Endothelial cell of umbilical vein (primary cell): ENCODE measurements around the gene DNASE1. TPM values are rescaled to one million over a fixed set of nuclear protein-coding genes. Genes with fewer than 3 reads are reported as not detected.

Source experiments
- BruUV-seq: library from RNA; stranded (reverse); fragments of 400-500 nt; replicated peaks from 2 replicates; lab custom pipeline; 2021; lab: Mats Ljungman, UMichigan
- CTCF ChIA-PET: fragments of 300-600, 350-600 bp; sonication (Branson Sonifier 250); formaldehyde crosslinking; loops from one replicate; lab custom pipeline; 2021; ENCODE audit warnings: antibody characterized with exemption, inconsistent platforms; lab: Charles Lee
- POLR2A ChIA-PET: fragments of 300-600, 350-600 bp; sonication (Branson Sonifier 250); formaldehyde crosslinking; loops from one replicate; lab custom pipeline; 2021; ENCODE audit warnings: antibody characterized with exemption, inconsistent platforms; lab: Charles Lee
- DNase-seq: peaks from one replicate; pipeline ENCODE4 v3.0.0-alpha.2; 2011; ENCODE audit warnings: low read depth, low spot score
- FAIRE-seq: peaks from 2 replicates; lab custom pipeline; 2011; peaks lifted over from hg19 to GRCh38; lab: Jason Lieb, UNC
- H2AFZ ChIP-seq: 2 replicates; pipeline ENCODE4 v1.6.0; 2012; ENCODE audit warnings: low read depth, low read length, control low read depth, inconsistent platforms
- H3K27ac ChIP-seq: 2 replicates; pipeline ENCODE4 v1.5.1; 2011; ENCODE audit warnings: low read depth, mild to moderate bottlenecking, control low read depth, low read length, moderate library complexity; ENCODE audit not compliant: insufficient read depth
- H3K27me3 ChIP-seq, 2 experiments: 2 replicates each; pipeline versions ENCODE4 v1.6.0 to v1.6.1; 2011; ENCODE audit warnings: low read length in 2 of 2, mixed read lengths in 1 of 2; ENCODE audit not compliant: control insufficient read depth in 2 of 2, insufficient read depth in 2 of 2
- H3K36me3 ChIP-seq, 2 experiments: 2 replicates in 1 of 2; 3 replicates in 1 of 2; pipeline ENCODE4 v1.5.1; 2011; ENCODE audit warnings: low read length in 2 of 2, mild to moderate bottlenecking in 1 of 2, moderate library complexity in 1 of 2; ENCODE audit not compliant: control insufficient read depth in 2 of 2, insufficient read depth in 2 of 2; ENCODE audit errors: extremely low read depth in 1 of 2
- H3K4me1 ChIP-seq: 3 replicates; pipeline ENCODE4 v1.5.1; 2011; ENCODE audit warnings: mild to moderate bottlenecking, low read length; ENCODE audit not compliant: control insufficient read depth, insufficient read depth; ENCODE audit errors: extremely low read depth
- H3K4me2 ChIP-seq: 2 replicates; pipeline ENCODE4 v1.6.1; 2011; ENCODE audit warnings: low read length, control low read depth, mixed read lengths; ENCODE audit not compliant: insufficient read depth
- H3K4me3 ChIP-seq, 3 experiments: fragments of 200-600 bp in 1 of 3; sonication (generic), shearing (Covaris generic) in 1 of 3; replicated peaks in 1 of 3; 2 replicates each; pipeline ENCODE4 v1.5.1; 2011 to 2016; ENCODE audit warnings: control low read depth in 3 of 3, low read length in 3 of 3, mild to moderate bottlenecking in 2 of 3, inconsistent platforms in 1 of 3, low read depth in 1 of 3, moderate library complexity in 1 of 3; ENCODE audit not compliant: insufficient read depth in 1 of 3
- H3K79me2 ChIP-seq: 2 replicates; pipeline ENCODE4 v1.6.0; 2012; ENCODE audit warnings: low read length, inconsistent platforms; ENCODE audit not compliant: control insufficient read depth, insufficient read depth
- H3K9ac ChIP-seq: replicated peaks from 2 replicates; pipeline ENCODE3; 2011; ENCODE audit warnings: low read length, control low read depth; ENCODE audit not compliant: insufficient read depth; ENCODE audit errors: extremely low read depth
- H3K9me1 ChIP-seq: replicated peaks from 3 replicates; pipeline ENCODE4 v1.6.0; 2011; ENCODE audit warnings: mild to moderate bottlenecking, low read length; ENCODE audit not compliant: control insufficient read depth, insufficient read depth; ENCODE audit errors: extremely low read depth
- H3K9me3 ChIP-seq: replicated peaks from 2 replicates; pipeline ENCODE4 v1.5.1; 2012; ENCODE audit warnings: low read length, inconsistent platforms; ENCODE audit not compliant: control insufficient read depth, insufficient read depth
- H4K20me1 ChIP-seq: replicated peaks from 2 replicates; pipeline ENCODE3; 2011; ENCODE audit warnings: mild to moderate bottlenecking, low read length; ENCODE audit not compliant: control insufficient read depth, insufficient read depth; ENCODE audit errors: extremely low read depth
- CTCF ChIP-seq, 2 donors: IDR thresholded peaks; 1 replicate in 1 of 2; 2 replicates in 1 of 2; pipeline ENCODE4 v1.5.1; 2011; ENCODE audit warnings: low read length in 2 of 2, mild to moderate bottlenecking in 2 of 2, moderate library complexity in 2 of 2, control low read depth in 1 of 2, inconsistent platforms in 1 of 2, low read depth in 1 of 2; ENCODE audit not compliant: insufficient read depth in 1 of 2; ENCODE audit errors: extremely low read depth in 1 of 2
- FOS ChIP-seq: IDR thresholded peaks from 2 replicates; pipeline ENCODE4 v1.6.1; 2011; ENCODE audit warnings: mild to moderate bottlenecking, low read length, moderate library complexity, borderline replicate concordance; ENCODE audit not compliant: insufficient read depth
- GATA2 ChIP-seq: IDR thresholded peaks from 2 replicates; pipeline ENCODE4 v1.7.0; 2011; ENCODE audit warnings: low read depth, mild to moderate bottlenecking, moderate library complexity, mixed read lengths, low read length; ENCODE audit not compliant: insufficient read length, insufficient read depth
- JUN ChIP-seq: IDR thresholded peaks from 2 replicates; pipeline ENCODE4 v1.6.1; 2011; ENCODE audit warnings: borderline replicate concordance, low read depth; ENCODE audit not compliant: insufficient read length, insufficient read depth
- MYC ChIP-seq: IDR thresholded peaks from one replicate; pipeline ENCODE4 v1.6.1; 2011; ENCODE audit warnings: mild to moderate bottlenecking, low read depth, low read length
- dilution Hi-C: fragments of 300-500 bp; cut with MboI; formaldehyde crosslinking; loops from one replicate; pipeline ENCODE4 v1.15.0; 2019; ENCODE audit warnings: low sequenced_read_pairs; ENCODE audit not compliant: extremely low pct_ligation_motif_present
- intact Hi-C: fragments of 100-400 bp; cut with micrococcal nuclease; formaldehyde crosslinking; loops from one replicate; pipeline ENCODE4 v1.10.0; 2022
- polyA plus RNA-seq, 4 experiments: library from polyadenylated mRNA; depleted of rRNA in 3 of 4; stranded (reverse) in 3 of 4; unstranded in 1 of 4; fragments of >200 nt; gene quantifications; 2 replicates each; pipeline versions ENCODE4 v1.2.1 to v1.2.3, GENCODE V29; 2011 to 2012; ENCODE audit warnings: missing spikeins in 1 of 4
- total RNA-seq: library from RNA; stranded (reverse); gene quantifications from 2 replicates; pipeline ENCODE4 v1.2.3, GENCODE V29; 2021

Gene DNASE1
- total and polyA plus RNA-seq, 2 donors (not counting 3 experiments of a cell fraction or from before 2014, with no cell fraction given), result 11.1 to 13.5 TPM

GRCh38 chr16:3609895-3610697 lies 44.4 kb upstream of the DNASE1 start:
- Histone ChIP-seq H2AFZ (no peak overlapping the region), H4K20me1 (no peaks in the 10 kb centered on the region), H3K36me3 (no peaks in the 10 kb centered on the region), H3K9ac (no peak overlapping the region), H3K4me1 (peaks cover 9% of the 10 kb centered on the region), H3K9me1 (no peaks in the 10 kb centered on the region), H3K9me3 (no peaks in the 10 kb centered on the region), H3K27ac (no peak overlapping the region), H3K4me3 (peak overlapping the region in 1 of 3 experiments; percentile 85), H3K4me2 (peak overlapping the region; percentile 76), H3K79me2 (peaks cover 25% of the 10 kb centered on the region), H3K27me3 (no peaks in the 10 kb centered on the region)
- no peak for DNase-seq
- no peak for FAIRE-seq
- CTCF ChIA-PET, result no interaction called here
- dilution Hi-C loops, result no loop called here
- no peak for TF ChIP-seq GATA2
- no peak for TF ChIP-seq JUN
- TF ChIP-seq FOS, result no peak
- no peak for TF ChIP-seq MYC
- no peak for TF ChIP-seq CTCF (IDR thresholded peaks at IDR 0.05; ENCODE audit: extremely low read depth in 1 of 2, insufficient read depth in 1 of 2, low read depth in 1 of 2, low read length in 2 of 2)
- intact Hi-C loops, result no loop called here
- POLR2A ChIA-PET, result no interaction called here
- BruUV-seq, result no TSS peak
